GM18951 (cell line): ENCODE measurements around the gene MXD3.
"Not testable (repeated sequence)": the region's sequence is repeated elsewhere in the genome, so short reads cannot be mapped to it uniquely, and the experiment has no call there.

ENCODE experiments used
- POLR2A ChIP-seq: IDR thresholded peaks from 4 replicates; pipeline ENCODE4 v1.6.1; 2011; ENCODE audit warnings: mild to moderate bottlenecking; ENCODE audit not compliant: insufficient read length, insufficient read depth; ENCODE audit errors: extremely low read depth
- in situ Hi-C: fragments of 300-500 bp; cut with MboI; formaldehyde crosslinking; loops from one replicate; pipeline ENCODE4 v1.12.0; 2022; ENCODE audit warnings: low sequenced_read_pairs, mixed read lengths, inconsistent platforms; ENCODE audit not compliant: unreplicated experiment

Gene MXD3

DNA sequence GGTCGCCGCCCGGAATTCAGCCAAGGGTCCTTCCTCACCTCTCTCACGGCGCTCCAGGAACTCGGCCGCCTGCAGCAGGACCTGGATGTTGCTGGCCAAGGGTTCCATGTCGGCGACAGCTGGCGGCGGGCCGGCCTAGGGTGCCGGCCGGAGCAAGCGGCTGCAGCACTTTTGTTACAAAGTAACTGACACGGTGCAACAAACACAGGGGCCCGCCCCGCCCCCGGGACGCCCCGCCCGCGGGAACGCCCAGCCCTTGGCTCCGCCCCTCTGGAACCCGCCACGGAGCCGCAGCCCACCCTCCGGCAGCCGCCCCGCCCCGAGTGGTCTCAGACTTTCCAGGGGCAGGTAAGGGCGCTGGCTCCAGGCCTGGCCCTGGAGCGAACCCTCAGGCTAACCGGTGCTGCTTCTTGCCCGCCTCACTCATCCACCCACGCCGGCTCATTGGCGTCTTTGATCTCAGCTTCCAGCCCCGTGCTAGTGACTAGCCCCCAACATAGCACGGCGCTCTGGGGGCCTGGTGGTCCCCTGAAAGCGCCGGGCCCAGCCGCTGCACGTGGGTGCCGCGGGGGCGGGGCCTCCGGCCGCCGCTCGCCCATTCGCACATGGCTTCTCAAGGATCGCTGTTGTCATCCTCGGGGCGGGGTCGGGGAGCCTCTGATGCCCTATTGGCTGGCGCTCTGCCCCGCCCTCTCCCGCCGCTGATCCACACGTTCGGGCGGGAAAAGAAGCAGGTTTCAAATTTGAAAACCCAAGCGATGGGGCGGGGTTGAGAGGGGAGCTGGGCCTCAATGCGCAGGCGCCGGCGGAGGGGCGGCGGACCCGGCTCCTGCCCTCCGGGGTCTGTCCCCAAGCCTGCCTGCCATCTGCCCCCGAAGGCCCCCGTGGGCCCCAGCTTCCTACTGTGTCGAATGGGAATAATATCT, at the start of gene MXD3:
Gene MXD3 (minus strand): TSS at position 176 of the 926 bp plus-strand sequence. CDS start 68 bp downstream, at position 108.
- TF ChIP-seq POLR2A, result peak; percentile 72
- in situ Hi-C loops, result no loop called here

- in situ Hi-C loops, result not testable (repeated sequence)
Measured at GRCh38 chr5:177360740-177361139, 49.0 kb upstream of the MXD3 start.

GRCh38 chr5:177359860-177360259, 48.2 kb upstream of the MXD3 start:
- in situ Hi-C loops, result no loop called here
- TF ChIP-seq POLR2A, result no peak

DNA sequence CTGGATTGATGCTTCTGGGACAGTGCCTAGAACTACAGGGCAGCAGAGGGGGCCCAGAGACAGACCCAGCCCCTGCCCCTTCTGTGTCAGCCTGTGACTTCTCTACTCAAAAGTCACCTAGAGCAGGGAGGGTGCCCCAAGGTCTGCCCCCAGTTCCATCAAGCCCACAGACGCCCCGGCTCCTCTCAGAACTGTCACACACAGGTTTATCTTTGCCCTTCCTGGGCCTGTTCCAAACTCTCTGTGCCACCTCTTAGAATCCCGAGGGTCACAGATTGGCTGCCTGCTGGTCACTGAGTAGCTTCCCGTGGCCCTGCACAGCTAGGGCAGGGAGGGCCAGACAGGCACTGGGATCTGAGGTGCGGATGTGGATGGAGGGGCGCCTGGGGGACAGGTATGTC, 47.8 kb upstream of the MXD3 start:
- no peak for TF ChIP-seq POLR2A
- in situ Hi-C loops, result no loop called here

- in situ Hi-C loops, result no loop called here
- no peak for TF ChIP-seq POLR2A
Measured at GRCh38 chr5:177358370-177358819, 46.7 kb upstream of the MXD3 start.

DNA sequence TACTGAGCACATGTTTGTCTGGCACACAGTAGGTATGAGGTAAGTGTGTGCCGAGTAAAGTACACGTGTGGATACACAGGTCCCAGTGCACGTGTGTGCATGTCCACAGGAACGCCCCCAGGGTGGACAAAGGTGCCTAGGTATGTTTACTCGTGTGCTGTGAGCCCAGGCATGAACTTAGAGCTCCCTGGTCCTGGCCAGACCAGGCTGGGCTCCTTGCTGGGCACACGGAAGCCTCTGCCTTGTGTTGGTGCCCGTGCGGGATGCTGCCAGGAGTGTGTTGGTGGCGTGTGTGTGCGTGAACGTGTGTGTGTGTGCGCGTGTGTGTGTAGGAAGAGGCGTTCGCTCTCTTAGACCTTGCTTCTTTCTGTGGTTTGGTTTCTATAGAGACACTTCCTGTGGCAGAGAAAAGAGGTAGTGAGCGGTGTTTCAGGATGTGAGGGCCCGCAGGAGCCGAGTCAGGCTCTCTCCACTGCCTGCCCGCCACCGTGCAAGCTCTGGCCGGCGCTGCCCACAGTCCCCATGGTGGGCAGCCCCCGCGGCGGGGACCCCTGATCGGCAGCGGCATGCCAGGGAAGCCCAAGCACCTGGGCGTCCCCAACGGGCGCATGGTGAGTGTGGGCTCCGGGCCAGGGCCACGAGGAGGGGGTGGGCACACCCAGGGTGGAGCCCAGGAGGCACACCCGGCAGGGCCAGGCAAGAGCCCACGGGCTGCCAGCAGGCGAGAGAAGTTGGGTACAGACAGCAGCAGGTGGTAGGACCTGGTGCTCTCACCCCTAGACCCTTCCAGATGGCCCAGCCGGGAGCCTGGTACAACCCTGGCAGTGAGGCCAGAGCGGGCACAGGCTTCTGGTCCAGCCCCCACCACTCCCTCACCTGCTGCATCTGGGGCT, 46.0 kb upstream of the MXD3 start, which contains the start of gene RGS14:
Gene RGS14 (plus strand): TSS at position 466 of the 893 bp plus-strand sequence. CDS start 101 bp downstream, at position 567.
- in situ Hi-C loops, result no loop called here
- TF ChIP-seq POLR2A, result peak; percentile 85

GRCh38 chr5:177357146-177357458, 45.4 kb upstream of the MXD3 start:
- in situ Hi-C loops, result no loop called here

DNA sequence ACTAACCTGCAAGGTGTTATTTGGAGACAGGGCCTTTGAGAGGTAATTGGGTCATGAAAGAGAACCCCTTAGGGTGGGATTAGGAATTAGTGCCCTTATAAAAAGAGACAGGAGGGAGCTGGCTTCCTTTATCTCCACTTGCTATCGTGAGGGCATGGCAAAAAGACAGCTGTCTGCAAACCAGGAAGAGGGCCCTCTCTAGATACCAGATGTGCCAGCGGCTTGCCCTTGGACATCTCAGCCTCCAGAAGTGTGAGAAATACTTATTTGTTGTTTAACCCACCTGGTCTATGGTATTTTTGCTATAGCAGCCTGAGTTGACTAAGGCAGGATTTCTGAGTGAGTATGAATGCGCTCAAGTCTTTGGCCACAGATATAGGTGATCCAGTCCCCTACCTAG, 45.0 kb upstream of the MXD3 start:
- in situ Hi-C loops, result no loop called here
- TF ChIP-seq POLR2A, result no peak

More at GRCh38 chr5:177357146-177357458, 45.4 kb upstream of the MXD3 start:
- TF ChIP-seq POLR2A, result no peak

DNA sequence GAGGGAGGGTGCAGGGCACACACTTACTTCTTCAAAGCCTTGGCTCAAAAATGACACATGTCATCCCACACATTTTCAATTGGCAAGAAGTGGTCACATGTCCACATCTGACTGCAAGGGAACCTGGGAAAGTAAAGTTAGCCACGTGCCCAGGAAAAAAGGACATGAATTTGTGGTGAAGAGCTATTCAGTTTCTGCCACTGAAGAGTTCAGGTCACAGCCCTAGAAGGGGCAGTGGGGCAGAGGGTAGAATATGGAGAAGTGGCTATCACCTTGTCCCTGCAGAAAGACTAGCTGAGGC, 44.1 kb upstream of the MXD3 start:
- no peak for TF ChIP-seq POLR2A

DNA sequence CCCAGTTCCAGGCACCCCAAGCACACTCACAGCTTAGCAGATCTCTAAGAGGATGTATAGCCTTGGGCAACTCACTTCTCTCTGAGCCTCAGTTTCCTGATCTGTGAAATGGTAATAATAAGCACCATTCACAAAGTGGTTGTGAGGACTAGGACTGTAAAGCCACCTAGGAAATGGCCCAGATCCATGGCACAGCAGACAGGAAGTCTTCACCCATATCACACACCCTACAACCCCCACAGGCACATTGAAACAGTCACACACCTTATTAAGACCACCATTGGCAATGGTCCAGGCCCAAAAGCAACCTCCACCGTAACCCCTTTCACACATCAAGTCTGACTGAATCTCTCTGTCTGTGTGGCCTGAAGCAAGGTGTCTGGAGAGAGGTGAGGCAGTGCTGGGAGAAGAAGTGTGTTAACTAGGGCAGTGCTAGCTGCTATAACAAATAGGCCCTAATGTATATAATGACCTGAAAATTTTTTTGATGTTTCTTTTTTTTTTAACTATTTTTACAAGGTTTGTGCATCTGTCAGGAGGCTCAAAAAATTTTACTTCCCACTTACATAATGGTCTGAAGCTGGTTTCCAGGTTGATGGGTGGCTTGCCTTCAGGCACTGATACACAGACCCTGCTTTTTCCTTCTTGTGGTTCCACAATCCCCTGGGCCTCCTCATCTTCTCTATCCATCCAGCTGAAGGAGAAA, 43.6 kb upstream of the MXD3 start:
- in situ Hi-C loops, result no loop called here
- TF ChIP-seq POLR2A, result no peak

More for the DNA sequence above, 44.1 kb upstream of the MXD3 start:
- in situ Hi-C loops, result no loop called here

GRCh38 chr5:177354711-177355110, 43.0 kb upstream of the MXD3 start:
- no peak for TF ChIP-seq POLR2A
- in situ Hi-C loops, result no loop called here

GRCh38 chr5:177354256-177354655, 42.6 kb upstream of the MXD3 start:
- TF ChIP-seq POLR2A, result no peak
- in situ Hi-C loops, result no loop called here

GRCh38 chr5:177353093-177353492, 41.4 kb upstream of the MXD3 start:
- TF ChIP-seq POLR2A, result no peak
- in situ Hi-C loops, result no loop called here
